Activated naive CD4-positive, alpha-beta T cell treated with Interleukin-2 at 50 U/mL for 16 hours (primary cell): ENCODE measurements around the gene OR51D1.

Experiments
- DNase-seq: peaks from one replicate; pipeline ENCODE4 v3.0.0-alpha.2; 2020

The OR51D1 gene, protein sequence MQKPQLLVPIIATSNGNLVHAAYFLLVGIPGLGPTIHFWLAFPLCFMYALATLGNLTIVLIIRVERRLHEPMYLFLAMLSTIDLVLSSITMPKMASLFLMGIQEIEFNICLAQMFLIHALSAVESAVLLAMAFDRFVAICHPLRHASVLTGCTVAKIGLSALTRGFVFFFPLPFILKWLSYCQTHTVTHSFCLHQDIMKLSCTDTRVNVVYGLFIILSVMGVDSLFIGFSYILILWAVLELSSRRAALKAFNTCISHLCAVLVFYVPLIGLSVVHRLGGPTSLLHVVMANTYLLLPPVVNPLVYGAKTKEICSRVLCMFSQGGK

GRCh38 chr11:4636962-4637661 is at the start of gene OR51D1:
Gene OR51D1, plus strand, starts transcription at chr11:4637477. Its CDS starts 2,314 bp downstream, at chr11:4639791.
- peak; percentile 72 for DNase-seq

GRCh38 chr11:4589017-4589416 is 48.3 kb upstream of the OR51D1 start:
- DNase-seq, result no peak

DNA sequence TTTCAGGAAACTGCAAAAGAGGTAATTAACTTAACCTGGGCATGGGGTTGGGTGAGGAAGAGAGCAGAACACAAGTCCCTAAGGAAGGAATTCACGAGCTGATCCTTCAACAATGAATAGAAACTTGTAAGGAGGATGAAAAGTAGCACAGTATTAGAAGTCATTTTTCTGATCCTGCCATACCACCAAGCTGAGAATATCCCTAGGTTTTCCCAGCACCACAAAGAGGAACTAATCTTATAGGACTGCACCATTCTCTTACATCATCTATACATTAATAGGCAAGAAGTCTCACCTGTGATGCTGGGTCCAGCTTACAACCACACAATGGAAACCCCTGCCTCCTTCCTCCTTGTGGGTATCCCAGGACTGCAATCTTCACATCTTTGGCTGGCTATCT is 43.5 kb upstream of the OR51D1 start, which contains the start of gene OR52I1:
Gene OR52I1 (plus strand): TSS at position 301 of the 400 bp plus-strand sequence. CDS start 0 bp downstream, at position 301.
- no peak for DNase-seq

DNA sequence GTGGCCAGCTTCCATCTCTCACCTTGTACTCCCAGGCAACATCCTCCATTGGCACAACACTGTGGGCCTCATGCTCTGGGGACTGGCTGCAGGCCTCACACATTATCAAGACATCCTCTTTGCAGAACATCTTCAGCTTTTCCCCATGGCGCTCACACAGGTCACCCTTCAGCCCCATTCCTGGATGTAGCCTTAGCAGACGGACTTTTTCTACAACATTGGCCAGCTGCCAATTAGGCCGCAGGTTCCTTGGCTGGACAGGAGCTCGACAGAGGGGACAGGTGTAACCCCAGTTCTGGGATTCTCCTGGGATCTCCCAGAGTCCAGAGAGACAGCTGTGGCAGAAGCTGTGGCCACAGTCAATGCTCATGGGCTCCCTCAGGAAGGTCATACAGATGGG is 32.2 kb upstream of the OR51D1 start:
- no peak for DNase-seq

DNA sequence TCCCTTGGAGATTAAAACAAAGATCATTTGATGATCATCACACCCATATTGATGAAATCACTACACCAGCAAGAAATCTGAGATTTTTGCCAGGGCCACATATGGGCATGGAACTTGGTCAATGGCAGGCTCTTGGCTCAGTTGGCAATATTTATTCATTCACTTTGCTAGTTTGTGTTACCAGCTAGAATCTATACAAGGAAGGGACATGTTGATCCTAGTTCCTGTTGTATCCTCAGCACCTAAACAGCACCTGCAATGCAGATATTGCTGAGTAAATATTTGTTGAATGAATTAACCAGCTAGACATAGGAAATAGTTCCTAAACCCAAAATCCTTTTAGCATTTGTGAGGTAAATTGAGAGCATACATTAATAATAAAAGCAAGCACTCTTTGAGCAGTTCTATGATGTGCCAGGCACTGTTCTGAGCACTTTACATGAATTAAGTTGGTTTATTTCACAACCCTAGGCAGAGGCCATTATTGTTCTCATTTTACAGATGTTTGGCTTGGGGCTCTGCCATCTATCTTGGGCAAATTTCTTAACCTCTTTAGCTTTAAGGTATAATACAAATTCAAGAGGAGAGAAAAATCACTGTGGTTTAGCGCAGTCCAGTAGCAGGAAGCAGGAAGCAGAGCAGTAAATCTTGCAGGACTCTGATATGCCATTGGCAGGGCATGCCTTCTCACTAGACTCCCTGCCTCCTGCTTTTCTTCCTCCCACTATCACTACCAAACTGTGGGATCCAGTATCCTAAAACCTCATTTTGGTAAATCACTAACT is 30.9 kb upstream of the OR51D1 start:
- DNase-seq, result no peak

DNA sequence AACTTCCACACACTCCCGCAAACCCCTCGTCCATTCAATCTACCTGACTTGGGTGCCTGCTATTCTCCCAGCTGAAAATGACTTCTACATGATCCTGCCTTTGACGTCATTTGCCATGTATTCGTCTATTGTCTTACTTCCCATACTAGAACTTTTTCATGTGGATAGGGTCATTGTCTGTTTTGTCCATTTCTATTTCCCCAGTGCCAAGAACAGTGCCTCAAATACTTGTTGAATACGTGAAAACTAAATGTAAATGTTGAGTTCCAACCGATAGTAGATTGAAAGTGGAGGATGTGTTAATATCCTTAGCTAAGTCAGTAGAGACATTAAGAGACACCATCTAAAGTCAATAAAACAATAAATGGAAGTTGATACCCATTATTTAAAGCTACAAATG is 30.2 kb upstream of the OR51D1 start:
- no peak for DNase-seq

DNA sequence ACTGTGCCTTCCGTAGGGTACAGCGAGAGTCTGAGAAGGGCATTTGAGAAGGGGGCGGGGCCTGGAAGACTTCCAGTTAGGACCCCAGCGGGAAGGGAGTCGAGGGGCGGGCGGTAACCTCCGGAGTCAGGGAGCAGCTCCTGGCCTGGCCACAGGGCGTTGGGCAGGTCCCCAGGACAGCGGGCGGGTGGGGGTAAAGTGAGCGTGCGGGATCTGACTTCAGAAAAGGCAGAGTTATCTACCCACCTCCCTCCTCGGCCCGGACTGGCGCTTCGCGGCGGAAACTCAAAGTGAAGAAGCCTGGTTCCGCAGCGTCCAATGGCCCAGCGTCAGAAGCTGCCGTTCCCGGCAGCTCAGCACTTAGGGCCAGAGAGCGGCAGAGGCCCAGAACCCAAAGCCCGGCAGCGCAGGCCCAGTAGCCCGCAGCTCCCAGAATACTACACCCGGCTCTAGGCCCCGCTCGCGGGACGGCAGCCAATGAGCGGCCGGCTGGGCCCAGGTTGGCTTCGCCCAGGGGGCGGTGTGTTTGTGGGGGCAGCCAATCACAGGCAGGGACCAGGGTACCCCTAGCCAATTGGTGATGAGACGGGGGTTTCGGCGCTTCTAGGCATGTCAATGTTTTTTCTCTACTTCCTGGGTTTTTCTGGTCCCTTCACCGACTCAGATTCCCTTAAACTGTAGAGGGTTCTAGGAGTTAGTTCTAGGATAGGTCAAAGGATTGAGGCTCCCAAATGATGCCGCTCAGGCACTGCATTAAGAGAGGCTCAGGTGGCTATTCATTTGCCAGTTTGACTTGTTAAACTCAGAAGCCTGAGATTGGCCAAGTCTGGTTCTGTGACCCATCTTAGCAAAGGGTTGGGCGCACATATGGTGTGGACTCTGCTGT is 29.3 kb upstream of the OR51D1 start, which contains the start of gene TRIM68:
Gene TRIM68 (minus strand): TSS at position 451 of the 886 bp plus-strand sequence. CDS start 2,727 bp downstream, outside the sequence.
- DNase-seq, result peak; percentile 96

DNA sequence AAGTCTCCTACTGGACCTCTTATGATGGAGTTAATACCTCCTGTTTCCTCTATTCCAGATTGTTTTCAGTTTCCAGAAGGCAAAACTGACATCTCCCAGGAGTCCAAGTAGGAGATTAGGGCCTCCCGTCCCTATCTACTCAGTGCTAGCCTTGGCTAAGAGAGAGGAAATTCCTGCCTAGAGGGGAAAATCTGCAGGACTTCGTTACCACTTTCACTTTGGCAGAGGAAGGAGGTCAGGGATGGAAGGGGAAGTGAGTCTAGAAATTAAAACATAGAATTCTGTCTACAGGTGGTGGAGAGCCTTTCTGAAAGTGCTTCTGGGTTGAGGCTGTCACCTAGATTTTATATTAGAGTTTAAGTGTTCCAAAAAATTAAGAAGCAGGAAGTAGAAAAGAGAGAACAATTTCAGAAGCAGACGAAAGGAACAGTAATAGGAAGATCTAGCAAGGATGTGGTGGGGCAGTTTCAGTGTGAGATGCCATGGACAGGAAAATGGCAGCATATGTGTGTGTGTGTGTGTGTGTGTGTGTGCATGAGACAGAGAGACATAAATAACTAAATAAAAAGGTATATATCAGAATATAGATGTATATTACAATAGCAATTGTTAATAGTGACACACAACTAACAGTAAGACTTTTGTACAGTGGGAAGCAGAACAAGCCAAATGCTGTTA is 26.9 kb upstream of the OR51D1 start:
- DNase-seq, result peak; percentile 16

DNA sequence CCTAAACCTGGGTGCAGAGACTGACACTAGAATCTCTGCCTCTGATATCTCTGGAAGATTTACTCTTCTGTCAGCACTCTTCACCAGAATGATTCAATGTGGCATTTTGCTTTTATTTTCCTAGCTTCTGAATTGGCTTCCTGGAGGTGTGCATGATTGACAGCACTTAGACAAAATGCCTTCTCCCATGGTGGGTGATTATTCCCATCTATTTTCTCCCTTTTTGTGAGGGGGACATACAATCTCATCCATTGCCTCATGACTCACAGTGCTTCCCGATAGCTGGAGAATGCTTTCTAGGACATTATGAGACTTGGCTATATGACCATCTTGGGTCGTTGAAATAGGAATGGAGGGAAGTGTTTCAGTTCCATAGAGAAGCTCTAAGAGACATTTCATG is 25.3 kb upstream of the OR51D1 start:
- no peak for DNase-seq

DNA sequence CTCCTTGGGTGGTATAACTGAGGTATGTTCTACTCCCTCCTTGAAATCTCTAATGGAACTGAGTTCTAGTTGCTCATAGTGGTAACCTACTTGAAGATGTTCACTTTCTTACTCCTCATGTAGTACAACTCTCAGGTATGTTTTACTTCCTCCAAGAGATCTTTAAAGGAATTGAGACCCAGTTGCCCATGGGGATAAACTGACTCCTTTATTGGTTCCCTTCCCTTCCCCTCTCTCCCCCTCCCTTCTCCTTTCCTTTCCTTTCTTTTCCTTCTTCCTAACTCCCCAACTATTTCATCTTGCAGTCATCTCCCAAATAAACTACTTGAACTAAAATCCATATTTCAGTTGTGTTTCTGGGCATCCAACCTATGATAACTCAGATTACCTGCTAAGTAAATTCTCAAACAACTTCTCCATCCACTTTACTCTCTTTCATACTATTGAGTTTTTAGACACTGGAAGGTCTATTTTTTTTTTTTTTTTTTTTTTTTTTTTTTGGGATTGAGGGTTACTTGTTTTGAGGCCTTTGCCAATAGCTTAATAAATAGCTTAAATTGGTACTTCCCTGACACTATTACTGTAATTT is 21.3 kb upstream of the OR51D1 start:
- no peak for DNase-seq

DNA sequence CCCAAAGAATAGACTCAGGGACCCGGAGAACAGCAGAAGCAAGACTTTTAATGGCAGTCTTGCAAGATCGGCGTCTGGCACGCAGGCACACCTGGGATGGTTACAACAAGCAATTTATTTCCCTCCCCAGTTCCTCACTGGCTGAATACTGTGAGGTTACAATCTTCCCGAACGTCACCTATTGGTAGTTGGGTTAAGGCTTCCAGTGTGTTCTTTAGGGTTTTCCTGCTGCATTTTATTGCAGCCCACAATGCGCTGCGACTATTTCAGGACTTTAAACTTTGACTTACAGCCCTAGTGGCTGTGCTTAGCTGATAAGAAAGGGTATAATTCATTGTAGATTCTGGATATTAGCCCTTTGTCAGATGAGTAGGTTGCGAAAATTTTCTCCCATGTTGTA is 17.8 kb upstream of the OR51D1 start:
- DNase-seq, result no peak

DNA sequence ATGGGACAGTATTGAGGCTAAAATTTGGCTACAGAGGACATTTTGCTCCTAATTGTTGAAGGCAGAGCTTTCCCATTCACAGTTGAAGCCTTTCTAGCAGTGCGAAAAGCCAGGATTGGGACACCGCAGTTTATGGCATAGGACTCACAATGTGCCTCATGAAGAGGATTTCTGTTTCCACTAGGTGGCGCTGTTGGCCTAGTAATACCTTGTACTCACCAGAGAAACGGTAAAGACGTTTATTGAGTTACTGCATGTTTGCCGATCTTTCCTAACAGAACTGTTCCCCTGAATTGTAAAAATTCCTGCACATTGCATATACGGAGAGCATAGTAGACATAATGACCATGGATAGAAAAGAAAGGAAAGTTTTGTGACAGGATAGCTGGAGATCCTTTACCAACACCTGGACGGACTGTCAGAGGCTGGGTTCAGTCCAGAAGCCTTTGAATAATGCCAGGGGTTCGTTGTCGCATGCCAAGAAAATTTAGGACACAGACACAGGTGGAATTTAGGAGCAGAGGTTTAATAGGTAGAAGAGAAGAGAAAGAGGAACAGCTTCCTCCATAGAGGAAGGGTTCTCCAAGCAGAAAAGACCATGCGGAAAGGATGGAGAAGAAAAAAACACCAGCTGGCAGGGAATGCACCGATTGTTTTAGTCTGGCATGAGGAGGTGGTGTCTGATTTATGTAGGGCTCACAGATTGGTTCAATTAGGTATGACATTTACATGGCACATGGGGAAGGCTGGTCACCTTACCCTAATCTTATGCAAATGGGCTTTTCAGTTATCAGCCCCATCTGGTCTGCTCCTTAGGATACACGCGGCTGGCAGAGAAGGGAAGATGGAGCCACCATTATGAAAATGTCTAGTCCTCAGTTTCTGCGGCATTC is 10.8 kb upstream of the OR51D1 start:
- DNase-seq, result peak; percentile 27

DNA sequence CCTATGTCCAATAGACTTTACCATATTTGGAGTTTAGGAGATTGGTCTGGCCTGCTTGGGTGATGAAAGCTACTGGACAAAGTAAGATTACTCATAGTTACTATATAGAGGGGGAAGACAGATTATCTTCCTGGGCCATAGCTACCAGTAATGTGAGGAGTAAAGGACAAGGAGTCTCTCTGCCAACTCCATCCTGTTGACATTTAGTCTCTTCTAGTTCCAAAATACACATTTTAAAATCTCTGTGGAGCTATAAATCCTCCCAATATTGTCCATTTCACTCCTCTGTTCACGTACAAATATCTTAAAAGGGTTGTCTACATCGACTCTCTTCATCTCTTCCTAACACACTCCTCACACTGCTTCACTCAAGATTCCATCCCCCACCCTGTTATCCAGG is 1.1 kb upstream of the OR51D1 start:
- no peak for DNase-seq

DNA sequence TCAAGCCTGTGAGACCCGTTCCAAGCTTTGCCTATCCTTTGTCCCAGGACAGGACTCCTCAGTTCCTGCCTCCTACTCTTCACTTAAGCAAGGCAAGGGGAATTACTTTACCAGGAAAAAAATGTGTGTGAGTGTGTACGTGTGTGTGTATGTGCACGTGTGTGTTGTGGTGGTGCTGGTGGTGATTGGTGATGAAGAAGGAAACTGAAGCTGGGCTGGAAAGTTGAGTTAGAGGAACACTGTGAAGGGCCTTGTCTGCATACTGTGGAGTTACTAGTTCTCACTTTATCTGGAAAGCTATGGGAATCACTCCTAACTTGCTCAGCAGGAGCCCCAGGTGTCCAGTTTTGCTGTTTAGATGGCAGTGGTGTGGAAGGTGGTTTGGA is 378 bp downstream of the OR51D1 start:
- DNase-seq, result no peak

- no peak for DNase-seq
Measured at GRCh38 chr11:4639931-4640330, 2.7 kb downstream of the OR51D1 start.

DNA sequence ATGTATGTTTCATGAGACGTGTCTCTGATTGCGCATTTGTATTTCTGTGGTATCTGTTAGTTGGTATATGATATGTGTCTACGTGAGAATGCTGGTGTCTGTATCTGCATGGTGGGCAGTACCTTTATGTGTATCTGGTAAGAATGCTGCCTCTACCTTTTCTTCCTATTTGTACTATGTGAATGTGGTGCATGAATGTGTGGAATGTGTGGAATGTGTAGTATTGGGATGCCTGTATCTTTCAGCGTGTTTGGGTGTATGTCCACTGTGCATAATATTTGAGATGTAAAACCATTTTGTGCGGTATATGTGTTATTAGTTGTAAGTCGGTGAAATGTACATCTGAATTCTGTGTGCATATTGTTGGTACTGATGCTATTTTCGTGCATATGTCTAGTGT is 4.2 kb downstream of the OR51D1 start:
- DNase-seq, result no peak

GRCh38 chr11:4642043-4642442 is 4.8 kb downstream of the OR51D1 start:
- no peak for DNase-seq

DNA sequence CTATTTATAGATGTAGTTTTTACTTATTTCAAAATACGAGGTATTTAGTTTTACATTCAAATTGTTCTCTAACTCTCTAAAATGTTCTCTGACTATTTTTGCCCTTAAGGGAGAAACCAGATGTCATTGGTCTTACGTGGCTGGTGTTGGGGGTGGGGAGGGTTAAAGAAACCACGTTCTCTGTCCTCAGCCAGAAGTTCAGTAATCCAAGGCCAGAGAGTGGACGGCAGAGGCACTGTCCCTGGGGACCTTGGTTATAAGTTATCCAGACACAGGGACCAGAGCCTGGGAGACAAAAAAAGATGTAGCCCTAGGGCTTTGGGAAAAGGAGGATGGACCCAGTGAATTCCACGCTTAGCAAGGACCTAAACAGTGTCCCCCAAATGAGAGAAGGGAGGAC is 5.8 kb downstream of the OR51D1 start:
- DNase-seq, result no peak

DNA sequence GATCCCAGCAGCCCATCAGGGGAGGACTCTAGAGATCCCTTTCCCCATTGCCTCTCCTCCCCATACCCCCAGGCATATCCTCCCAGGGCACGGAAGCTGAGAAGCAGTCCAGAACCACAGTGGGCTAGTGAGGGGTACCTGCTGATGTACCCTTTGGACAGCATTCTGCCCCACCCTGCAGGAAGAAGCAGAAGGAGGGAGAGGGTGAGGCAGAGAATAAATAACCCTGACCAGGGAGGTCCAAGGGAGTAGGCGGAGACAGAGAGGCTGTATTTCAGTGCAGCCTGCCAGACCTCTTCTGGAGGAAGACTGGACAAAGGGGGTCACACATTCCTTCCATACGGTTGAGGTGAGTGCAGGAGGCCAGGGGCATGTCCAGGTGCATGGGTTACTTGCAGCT is 6.4 kb downstream of the OR51D1 start, which contains the start of gene OR51E1:
Gene OR51E1 (plus strand): TSS at position 301 of the 400 bp plus-strand sequence. CDS start 8,545 bp downstream, outside the sequence.
- DNase-seq, result no peak

DNA sequence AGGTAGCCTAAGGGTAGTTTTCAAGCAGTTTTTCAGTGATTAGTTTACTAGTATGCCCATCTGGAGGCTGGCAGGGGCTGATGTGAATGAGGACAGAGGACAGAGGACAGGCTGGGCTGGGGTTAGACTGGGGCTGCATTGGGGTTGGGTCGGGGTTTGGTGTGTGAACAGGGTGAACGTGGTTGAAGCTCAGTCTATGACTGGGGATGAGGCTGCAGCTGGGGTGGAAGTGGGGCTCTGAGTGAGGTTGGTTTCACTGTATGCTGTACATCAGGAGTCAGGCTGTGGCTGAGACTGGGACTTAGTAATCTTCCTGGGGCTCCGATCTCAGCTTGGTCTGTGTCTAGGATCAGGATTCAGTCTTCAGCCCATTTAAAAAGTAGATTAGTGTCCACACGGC is 7.0 kb downstream of the OR51D1 start:
- DNase-seq, result no peak
